NOMO-1 treated with DMSO at 0.1 percent for 48 hours (cell line): ENCODE results near the gene PPP6R1.
A peak's percentile ranks its signal among the peaks of the same experiment; 100 is the strongest.

Experiments
- DNase-seq: peaks from one replicate; lab custom pipeline; 2025; ENCODE audit not compliant: unreplicated experiment; lab: John Stamatoyannopoulos, UW

The PPP6R1 gene

GRCh38 chr19:55283548-55284377, 24.9 kb upstream of the PPP6R1 start, which contains the start of gene BRSK1:
Gene BRSK1, plus strand, starts transcription at chr19:55283997. Its CDS starts 446 bp downstream, at chr19:55284443.
- DNase-seq: no peak

GRCh38 chr19:55279770-55280643, 21.2 kb upstream of the PPP6R1 start, which contains the start of gene HSPBP1:
Gene HSPBP1, minus strand, starts transcription at chr19:55280110. Its CDS starts 502 bp downstream, at chr19:55279608.
- peak; percentile 95 for DNase-seq

- DNase-seq: no peak
These were observed 20.5 kb upstream of the PPP6R1 start for GRCh38 chr19:55279340-55279739.

GRCh38 chr19:55278391-55279135, 19.7 kb upstream of the PPP6R1 start:
- DNase-seq: no peak

- DNase-seq: no peak
These were observed 18.7 kb upstream of the PPP6R1 start for GRCh38 chr19:55277494-55277893.

GRCh38 chr19:55276720-55277430, 18.1 kb upstream of the PPP6R1 start:
- peak; percentile 75 for DNase-seq

GRCh38 chr19:55275851-55276719, 17.3 kb upstream of the PPP6R1 start:
- peak; percentile 67 for DNase-seq

- DNase-seq: no peak
These were observed 15.3 kb upstream of the PPP6R1 start for GRCh38 chr19:55273978-55274707.

GRCh38 chr19:55272142-55272541, 13.3 kb upstream of the PPP6R1 start:
- DNase-seq: no peak

- DNase-seq: no peak
These were observed 11.5 kb upstream of the PPP6R1 start for GRCh38 chr19:55270172-55270942.

GRCh38 chr19:55269299-55269698, 10.5 kb upstream of the PPP6R1 start:
- no peak for DNase-seq

GRCh38 chr19:55266840-55267239, 8.0 kb upstream of the PPP6R1 start:
- DNase-seq: no peak

GRCh38 chr19:55266404-55266803, 7.6 kb upstream of the PPP6R1 start:
- DNase-seq: no peak

- no peak for DNase-seq
These were observed 7.0 kb upstream of the PPP6R1 start for GRCh38 chr19:55265723-55266386.

GRCh38 chr19:55265173-55265572, 6.4 kb upstream of the PPP6R1 start:
- no peak for DNase-seq

GRCh38 chr19:55264531-55264930, 5.7 kb upstream of the PPP6R1 start:
- no peak for DNase-seq

GRCh38 chr19:55262359-55262758, 3.5 kb upstream of the PPP6R1 start:
- no peak for DNase-seq
